ENCODE data around the gene LMNTD1.

The LMNTD1 gene

GRCh38 chr12:25556153-25556552 lies 3.1 kb upstream of the LMNTD1 start:
- TF ChIP-seq CTCF (IDR thresholded peaks at IDR 0.05; ENCODE audit: control insufficient read depth, extremely low read depth, insufficient read depth) = no peak
- no peak for DNase-seq (ENCODE audit: low read depth)
- H3K4me3 ChIP-seq (ENCODE audit: low read depth, low read length) = no peak overlapping the region

GRCh38 chr12:25552681-25553080 lies 402 bp downstream of the LMNTD1 start:
- DNase-seq (ENCODE audit: low read depth) = no peak
- no peak overlapping the region for H3K4me3 ChIP-seq (ENCODE audit: low read depth, low read length)
- TF ChIP-seq CTCF (IDR thresholded peaks at IDR 0.05; ENCODE audit: control insufficient read depth, extremely low read depth, insufficient read depth) = no peak

- no peak for TF ChIP-seq CTCF (IDR thresholded peaks at IDR 0.05; ENCODE audit: control insufficient read depth, extremely low read depth, insufficient read depth)
- DNase-seq (ENCODE audit: low read depth) = no peak
- no peak overlapping the region for H3K4me3 ChIP-seq (ENCODE audit: low read depth, low read length)
These were observed 2.9 kb downstream of the LMNTD1 start for GRCh38 chr12:25550186-25550585.

- H3K4me3 ChIP-seq (ENCODE audit: low read depth, low read length) = no peak overlapping the region
- no peak for TF ChIP-seq CTCF (IDR thresholded peaks at IDR 0.05; ENCODE audit: control insufficient read depth, extremely low read depth, insufficient read depth)
- DNase-seq (ENCODE audit: low read depth) = no peak
These were observed 4.0 kb downstream of the LMNTD1 start for GRCh38 chr12:25549120-25549519.

GRCh38 chr12:25546318-25546717 lies 6.8 kb downstream of the LMNTD1 start:
- no peak for TF ChIP-seq CTCF (IDR thresholded peaks at IDR 0.05; ENCODE audit: control insufficient read depth, extremely low read depth, insufficient read depth)
- no peak overlapping the region for H3K4me3 ChIP-seq (ENCODE audit: low read depth, low read length)
- no peak for DNase-seq (ENCODE audit: low read depth)

GRCh38 chr12:25533150-25533549 lies 19.9 kb downstream of the LMNTD1 start:
- DNase-seq (ENCODE audit: low read depth) = no peak
- no peak for TF ChIP-seq CTCF (IDR thresholded peaks at IDR 0.05; ENCODE audit: control insufficient read depth, extremely low read depth, insufficient read depth)
- no peak overlapping the region for H3K4me3 ChIP-seq (ENCODE audit: low read depth, low read length)

GRCh38 chr12:25531502-25532052 lies 21.5 kb downstream of the LMNTD1 start:
- no peak for DNase-seq (ENCODE audit: low read depth)
- no peak overlapping the region for H3K4me3 ChIP-seq (ENCODE audit: low read depth, low read length)
- TF ChIP-seq CTCF (IDR thresholded peaks at IDR 0.05; ENCODE audit: control insufficient read depth, extremely low read depth, insufficient read depth) = no peak
